ENCODE results near the gene SPRR1A.

GRCh38 chr1:152959273-152959672, 24.6 kb upstream of the SPRR1A start:
- no peak for TF ChIP-seq CTCF (IDR thresholded peaks at IDR 0.05)
- no peak for TF ChIP-seq POLR2A (IDR thresholded peaks at IDR 0.05; ENCODE audit: low read depth)
- TF ChIP-seq POLR2AphosphoS5 (IDR thresholded peaks at IDR 0.05) = no peak

Data from esophagus muscularis mucosa (tissue), 3 donors.